H4 (cell line): ENCODE measurements around the gene GCH1. TPM values are rescaled to one million over a fixed set of nuclear protein-coding genes. Genes with fewer than 3 reads are reported as not detected.
"Not testable (repeated sequence)": the region's sequence is repeated elsewhere in the genome, so short reads cannot be mapped to it uniquely, and the experiment has no call there.

ENCODE experiments used
- DNase-seq: peaks from one replicate; pipeline ENCODE4 v3.0.0-alpha.2; 2015; ENCODE audit warnings: low spot score
- total RNA-seq: library from RNA; depleted of rRNA; stranded (reverse); fragments of >200 nt; shearing (Covaris generic); gene quantifications from 2 replicates; pipeline ENCODE4 v1.2.3, GENCODE V29; 2014; rRNA removed

Gene GCH1, protein sequence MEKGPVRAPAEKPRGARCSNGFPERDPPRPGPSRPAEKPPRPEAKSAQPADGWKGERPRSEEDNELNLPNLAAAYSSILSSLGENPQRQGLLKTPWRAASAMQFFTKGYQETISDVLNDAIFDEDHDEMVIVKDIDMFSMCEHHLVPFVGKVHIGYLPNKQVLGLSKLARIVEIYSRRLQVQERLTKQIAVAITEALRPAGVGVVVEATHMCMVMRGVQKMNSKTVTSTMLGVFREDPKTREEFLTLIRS
- total RNA-seq, result 3.5 and 4.6 TPM in 2 replicates

DNA sequence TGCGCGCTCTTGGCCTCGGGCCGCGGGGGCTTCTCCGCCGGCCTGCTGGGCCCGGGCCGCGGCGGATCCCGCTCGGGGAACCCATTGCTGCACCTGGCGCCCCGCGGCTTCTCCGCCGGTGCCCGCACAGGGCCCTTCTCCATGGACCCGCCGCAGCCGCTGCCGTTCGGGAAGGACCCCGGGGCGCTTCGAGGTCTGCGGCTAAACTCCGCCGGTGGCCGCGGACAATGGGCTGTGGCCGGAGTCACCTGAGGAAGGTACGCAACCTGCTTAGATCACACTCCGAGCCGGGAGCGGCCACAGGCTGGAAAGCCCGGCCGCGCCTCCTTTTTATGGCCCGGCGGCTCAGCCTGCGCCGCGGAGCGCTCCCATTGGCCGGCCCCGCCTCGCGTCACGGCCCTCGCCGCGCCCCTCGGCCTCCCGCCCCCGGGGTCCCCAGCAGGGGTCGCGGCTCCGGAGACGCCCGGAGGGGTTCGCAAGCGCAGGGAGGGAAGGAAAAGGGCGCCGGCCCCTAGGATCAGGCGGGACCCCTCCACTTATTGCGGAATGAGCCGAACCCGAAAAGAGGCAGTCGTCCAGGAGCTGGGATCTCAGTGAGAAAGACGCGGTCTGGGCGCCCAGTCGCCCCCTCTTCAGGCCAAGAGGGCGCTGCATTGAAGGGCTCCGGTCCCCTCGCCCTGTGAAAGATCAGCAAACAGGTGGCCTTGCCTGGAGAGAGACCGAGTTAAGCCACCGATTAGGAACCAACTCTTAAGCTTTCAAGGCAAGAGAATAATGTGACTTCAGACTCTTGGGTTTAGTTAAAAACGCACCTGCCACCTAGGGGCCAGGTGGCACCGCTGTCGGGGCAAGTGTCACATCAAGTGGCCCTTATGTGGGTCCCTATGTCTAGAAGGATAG is at the start of gene GCH1:
Gene GCH1, minus strand, starts transcription at position 306 of the 900 bp plus-strand sequence. Its CDS starts 163 bp downstream, at position 143.
- peak; percentile 38 for DNase-seq

DNA sequence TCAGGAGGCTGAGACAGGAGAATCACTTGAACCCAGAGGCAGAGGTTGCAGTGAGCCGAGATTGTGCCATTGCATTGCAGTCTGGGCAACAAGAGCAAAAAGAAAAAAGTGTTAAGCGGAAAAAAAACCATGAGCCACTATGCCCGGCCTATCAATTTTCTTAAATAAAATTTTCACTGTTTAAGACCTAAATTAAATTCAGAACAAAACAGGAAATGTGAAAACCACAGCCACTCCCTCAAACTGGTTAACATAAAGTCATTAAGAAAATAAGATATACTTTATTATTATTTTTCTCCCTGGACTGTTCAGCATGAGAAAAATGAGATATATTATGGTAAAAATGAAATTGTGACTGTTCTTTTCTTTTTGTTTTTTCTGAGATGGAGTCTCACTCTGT is 44.6 kb upstream of the GCH1 start:
- no peak for DNase-seq

DNA sequence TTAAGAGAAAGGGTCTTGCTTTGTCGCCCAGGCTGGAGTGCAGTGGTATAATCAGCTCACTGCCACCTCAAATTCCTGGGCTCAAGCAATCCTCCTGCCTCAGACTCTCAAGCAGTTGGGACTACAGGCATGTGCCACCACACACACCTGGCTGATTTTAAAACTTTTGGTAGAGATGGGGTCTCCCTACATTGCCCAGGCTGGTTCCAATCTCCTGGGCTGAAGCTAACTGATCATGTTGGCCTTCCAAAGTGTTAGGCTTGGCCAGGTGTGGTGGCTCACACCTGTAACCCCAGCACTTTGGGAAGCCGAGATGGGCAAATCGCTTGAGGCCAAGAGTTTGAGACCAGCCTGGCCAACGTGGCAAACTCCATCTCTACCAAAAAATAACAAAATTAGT is 43.9 kb upstream of the GCH1 start:
- no peak for DNase-seq

DNA sequence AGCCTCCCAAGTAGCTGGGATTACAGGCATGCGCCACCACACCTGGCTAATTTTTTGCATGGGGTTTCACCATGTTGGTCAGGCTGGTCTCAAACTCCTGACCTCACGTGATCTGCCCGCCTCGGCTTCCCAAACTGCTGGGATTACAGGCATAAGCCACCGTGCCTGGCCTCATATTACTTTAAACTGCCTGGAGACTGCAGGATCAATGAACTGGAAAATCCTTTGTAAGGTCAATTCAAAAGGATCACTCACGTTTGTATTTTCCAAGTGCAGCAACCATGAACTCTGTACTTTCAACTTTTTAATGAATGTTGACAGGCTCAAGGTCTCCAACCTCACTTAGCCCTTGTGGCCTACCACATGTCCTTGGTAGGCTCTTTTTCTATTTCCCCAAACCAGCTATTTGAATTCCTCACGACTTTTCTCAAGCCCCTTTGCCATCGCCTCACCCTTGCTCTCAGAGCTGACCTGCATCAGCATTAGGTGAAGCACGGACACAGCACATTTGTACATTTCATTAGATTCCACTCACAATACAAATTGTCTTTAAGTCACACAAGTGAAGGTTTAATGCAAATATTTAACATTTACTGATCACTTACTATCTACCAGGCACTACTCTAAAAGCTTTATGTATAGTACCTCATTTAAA is 42.2 kb upstream of the GCH1 start:
- no peak for DNase-seq

DNA sequence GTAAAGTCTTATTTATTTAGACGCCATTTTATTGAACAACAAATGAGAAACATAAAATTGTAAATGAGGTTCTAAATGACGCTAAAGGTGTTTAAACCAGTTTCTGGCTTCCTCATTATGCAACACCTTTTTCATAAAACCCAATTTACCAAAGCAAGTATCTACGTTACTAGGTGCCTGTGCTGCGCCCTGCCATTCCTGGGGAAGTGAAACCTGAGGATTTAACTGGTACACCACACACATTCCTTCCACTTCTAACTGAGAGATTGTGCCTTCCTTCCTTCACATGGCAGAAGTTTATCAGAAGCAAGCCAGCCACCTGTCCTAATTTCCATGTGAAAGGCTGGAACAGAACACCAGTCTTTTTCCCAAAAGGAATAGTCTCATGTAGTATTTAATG is 40.3 kb upstream of the GCH1 start:
- DNase-seq, result no peak

DNA sequence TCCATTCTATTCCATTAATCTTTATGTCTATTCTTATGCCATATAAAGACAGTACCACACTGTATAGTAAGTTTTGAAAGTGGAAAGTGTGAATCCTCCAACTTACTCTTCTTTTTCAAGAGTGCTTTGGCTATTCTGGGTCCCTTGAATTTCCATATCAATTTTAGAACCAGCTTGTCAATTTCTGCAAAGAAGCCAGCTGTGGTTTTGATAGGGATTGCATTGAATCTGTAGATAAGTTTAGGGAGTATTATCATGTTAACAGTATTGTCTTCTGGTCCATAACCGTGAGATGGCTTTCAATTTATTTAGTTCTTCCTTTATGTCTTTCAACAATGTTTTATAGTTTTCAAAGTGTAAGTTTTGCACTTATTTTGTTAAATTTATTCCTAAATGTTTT is 34.2 kb upstream of the GCH1 start:
- DNase-seq, result no peak

DNA sequence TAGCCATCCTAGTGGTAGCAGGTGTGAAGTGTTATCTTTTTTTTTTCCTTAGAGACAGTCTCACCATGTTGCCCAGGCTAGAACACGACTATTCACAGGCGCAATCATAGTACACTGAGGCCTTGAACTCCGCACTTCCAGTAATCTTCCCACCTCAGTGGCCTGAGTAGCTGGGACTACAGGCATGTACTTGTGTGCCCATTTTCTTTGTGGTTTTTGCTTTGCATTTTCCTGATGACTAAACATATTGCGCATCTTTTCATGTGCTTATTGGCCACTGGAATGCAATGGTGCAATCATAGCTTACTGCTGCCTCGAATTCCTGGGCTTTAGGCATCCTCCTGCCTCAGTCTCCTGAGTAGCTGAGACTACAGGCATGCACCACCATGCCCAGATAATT is 33.3 kb upstream of the GCH1 start:
- no peak for DNase-seq

DNA sequence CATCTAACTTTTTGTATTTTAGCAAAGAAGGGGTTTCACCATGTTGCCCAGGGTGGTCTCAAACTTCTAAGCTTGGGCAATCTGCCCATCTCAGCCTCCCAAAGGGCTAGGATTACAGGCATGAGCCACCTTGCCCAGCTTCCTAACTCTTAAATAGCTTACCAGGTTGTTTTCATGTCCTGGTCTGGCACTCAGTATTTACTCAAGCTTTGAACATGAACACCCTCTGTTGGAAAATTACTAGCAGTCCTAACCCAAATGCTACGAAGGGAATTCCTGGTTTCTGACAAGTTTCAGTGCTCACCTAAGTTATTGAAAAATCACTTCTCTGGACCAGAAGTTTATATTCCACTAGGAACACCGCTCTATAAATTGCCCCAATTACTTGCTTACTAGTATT is 32.5 kb upstream of the GCH1 start:
- no peak for DNase-seq

DNA sequence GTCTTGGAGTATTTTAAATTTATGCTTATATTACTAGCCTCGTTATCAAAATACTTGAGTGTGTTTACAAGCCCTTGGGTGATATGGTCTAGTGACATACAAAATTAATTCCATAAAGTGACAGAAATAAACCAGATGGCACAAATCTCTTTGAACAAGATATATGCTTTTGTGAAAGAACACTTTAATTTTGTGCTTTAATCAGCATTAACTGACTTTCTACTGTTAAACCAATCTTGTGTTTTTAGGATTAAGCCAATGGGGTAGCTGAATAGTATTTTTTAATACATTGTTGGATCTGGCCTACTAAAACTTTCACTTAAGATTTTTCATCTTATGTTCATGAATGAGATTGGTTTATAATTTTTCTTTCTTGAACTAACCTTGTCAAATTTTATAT is 30.4 kb upstream of the GCH1 start:
- no peak for DNase-seq

DNA sequence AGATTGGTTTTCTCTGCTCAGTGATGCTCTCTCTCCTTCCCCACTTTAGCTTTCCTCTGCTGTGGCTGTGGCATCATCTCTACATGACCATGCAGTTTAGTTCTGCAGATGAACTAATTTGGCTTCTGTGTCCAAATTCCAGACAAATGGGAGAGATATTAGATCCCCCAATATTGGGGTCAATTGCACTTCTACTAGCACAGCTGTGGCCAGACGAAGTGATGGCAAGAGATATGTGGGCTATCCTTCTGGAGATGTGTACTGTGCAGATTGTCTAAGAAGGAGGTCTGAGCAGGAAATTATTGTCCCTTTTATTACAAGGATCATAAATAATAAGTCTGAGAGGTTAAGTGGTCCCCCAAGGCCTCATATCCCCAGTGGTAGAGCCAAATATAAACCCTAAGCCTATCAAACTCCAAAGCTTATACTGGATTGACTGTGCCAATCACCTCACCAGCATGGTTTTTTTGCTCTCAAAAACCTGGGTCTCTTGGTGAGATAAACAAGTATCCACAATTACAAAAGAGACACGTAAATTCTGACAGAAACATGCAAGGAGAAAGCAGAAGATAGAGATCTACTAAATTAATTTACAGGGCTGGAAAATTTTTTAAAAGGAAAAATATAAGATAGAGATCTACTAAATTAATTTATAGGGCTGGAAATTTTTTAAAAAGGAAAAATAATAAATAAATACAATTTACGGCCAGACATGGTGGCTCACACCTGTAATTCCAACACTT is 29.1 kb upstream of the GCH1 start:
- no peak for DNase-seq

DNA sequence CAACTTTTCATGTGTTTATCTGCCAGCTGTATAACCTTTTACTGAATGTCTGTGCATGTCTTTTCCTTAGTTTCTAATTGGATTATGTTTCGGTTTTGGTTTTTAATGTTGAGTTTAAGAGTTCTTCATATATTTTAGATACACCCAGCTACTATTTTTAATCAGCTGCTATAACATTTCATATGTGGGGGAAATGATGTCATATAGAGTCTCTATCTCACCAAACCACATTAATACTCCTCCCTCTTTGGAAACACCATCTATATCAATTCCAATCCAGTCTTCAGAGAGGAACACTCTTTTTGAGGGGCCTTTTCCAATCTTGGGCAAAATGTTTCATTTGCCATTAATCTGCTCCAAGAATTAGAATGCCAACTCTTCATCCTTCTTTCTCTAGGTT is 28.5 kb upstream of the GCH1 start:
- DNase-seq, result no peak

DNA sequence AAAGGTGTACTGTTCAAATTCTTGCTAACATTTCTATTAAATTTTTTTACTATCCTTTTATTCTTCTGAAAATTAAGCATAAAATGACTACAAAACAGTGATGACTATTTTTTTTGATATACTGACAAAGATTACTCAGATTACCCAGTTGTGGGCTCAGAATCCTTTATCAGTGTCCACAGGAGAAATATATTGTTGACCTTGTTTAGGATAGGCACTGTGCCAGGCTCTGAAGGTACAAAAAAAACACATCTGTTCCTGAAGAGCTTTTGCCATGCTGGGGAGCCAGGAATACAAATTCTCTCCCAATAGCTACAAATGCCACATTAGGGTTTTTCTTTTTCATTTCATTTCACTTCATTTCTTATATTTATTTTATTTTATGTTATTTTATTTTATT is 26.9 kb upstream of the GCH1 start:
- DNase-seq, result no peak

DNA sequence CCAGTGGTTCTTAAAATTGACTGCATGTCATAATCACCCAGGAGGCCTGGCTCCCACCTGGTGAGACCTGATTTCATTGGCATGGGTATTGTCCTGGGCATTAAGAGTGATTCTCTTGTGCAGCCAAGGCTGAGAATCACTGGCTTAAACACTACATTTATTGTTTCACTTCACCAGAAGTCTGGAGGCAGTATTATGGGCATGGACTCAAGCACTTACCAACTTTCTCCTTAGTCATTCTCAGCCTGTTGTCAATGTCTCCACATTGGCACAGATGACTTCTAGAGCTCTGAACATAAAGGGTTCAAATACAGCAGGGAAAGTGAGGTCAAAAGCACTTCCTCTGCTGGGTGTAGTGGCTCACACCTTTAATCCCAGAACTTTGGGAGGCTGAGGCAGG is 25.6 kb upstream of the GCH1 start:
- DNase-seq, result no peak

DNA sequence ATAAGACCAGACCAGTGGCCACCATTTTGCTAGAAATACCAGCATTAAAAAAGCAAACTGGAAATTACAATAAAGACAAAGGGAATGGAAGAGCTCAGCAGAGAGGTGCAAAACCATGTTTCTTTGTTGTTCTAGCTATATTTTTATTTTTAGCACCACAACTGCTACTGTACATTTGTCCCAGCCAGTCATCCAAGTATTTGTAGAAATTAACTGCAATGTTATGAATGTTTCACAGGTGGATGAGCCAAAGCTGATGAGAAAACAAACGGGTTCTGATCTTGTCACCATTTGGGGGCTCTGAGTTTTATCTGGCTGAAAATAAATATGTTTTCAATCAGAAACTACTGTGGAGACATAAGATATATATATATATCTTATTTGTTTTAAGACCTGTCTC is 24.9 kb upstream of the GCH1 start:
- DNase-seq, result no peak

DNA sequence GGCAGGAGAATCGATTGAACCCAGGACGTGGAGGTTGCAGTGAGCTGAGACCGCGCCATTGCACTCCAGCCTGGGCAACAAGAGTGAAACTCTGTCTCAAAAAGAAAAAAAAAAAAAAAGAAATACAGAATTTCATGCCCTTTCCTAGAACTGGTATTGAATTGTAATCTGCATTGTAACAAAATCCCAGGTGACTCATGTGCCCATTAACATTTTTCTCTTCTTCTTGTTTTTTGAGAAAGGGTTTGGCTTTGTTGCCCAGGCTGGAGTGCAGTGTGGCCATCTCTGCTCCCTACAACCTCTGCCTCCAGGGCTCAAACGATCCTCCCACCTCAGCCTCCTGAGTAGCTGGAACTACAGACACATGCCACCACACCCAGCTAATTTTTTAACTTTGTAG is 23.9 kb upstream of the GCH1 start:
- DNase-seq, result not testable (repeated sequence)

DNA sequence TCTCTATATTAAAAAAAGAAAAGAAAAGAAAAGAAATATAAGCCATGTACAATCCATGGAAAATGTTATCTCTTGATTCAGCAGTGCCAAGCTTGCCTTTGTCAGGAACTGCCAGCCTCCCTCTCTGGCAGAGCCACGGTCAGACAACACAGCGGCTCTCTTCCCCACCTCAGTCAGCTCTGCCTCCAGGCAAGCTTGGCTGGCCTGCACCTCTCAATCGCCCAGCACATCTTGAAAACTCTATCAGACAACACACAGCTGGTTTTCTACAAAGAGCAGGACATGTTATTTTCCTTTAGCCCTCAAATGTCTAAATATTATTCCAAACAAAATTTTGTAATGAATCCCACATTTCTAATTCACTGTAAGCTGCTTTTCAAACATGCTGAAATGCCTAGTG is 20.0 kb upstream of the GCH1 start:
- DNase-seq, result no peak

DNA sequence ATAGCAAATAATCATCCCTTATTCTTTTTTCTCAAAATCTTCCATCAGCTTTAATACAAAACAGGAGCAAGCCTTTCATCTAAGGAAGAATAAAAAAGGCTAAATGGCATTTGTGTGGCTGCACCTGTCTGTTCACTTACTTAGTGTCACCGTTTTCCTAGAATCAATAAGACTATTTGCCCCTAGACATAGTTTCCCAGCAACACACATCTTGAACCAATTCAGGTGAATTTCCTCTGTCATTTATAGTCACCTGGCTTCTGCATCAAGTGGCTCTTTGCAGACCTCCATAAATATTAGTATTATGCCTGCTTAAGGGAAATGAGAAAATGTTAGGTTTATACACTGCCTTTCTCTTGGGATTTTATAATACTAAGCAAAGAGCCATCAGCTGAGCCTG is 17.4 kb upstream of the GCH1 start:
- DNase-seq, result no peak

DNA sequence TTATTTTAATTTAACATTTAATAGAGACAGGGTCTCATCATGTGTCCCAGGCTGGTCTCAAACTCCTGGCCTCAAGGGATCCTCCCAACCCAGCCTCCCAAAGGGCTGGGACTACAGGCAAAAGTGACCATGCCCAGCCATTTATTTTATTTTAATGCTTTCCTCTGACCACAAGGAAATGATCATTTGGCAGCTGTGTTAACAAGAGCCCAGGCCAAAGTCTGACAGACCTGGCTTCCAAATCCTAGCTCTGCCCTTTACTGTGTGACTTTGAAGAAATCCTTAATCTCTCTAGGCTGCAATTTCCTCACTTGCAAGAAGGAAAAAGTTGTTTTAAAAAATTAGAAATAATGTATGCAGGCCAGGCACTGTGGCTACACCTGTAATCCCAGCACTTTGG is 16.7 kb upstream of the GCH1 start:
- DNase-seq, result no peak

DNA sequence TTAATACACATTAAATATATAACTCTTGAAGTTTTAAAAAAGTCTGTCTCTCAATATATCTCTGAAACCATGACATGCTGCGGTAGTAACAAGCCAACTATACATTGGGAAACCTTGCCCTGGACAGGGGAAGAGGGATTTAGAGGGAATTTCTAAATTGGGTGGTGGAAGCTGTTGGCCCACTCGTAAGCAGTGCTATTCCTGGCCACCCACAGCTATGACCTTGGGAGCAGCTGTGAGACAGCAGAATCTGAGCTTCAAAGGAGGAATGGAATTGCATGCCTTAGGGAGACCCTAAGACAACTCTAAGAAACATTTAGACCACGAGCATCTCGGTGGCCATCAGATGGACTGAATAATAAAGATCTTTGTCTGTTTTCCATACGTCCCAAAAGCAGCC is 15.8 kb upstream of the GCH1 start:
- no peak for DNase-seq

DNA sequence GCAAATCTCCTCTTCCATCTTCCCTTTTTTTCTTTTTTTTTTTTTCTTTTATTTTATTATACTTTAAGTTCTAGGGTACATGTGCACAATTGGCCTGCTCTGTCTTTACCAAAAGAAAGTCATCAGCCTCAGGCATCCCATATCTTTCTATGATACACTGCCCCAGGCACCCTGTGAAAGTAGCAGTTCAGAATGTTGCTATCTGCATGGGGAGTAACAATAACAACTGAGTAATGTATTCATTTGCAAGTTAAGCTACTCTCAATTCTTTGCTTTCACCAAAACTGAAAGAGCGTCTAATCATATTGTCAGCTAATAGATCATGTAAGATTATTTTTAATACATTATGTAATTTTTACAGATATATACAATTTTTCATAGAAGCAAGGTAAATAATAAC is 13.5 kb upstream of the GCH1 start:
- DNase-seq, result no peak

DNA sequence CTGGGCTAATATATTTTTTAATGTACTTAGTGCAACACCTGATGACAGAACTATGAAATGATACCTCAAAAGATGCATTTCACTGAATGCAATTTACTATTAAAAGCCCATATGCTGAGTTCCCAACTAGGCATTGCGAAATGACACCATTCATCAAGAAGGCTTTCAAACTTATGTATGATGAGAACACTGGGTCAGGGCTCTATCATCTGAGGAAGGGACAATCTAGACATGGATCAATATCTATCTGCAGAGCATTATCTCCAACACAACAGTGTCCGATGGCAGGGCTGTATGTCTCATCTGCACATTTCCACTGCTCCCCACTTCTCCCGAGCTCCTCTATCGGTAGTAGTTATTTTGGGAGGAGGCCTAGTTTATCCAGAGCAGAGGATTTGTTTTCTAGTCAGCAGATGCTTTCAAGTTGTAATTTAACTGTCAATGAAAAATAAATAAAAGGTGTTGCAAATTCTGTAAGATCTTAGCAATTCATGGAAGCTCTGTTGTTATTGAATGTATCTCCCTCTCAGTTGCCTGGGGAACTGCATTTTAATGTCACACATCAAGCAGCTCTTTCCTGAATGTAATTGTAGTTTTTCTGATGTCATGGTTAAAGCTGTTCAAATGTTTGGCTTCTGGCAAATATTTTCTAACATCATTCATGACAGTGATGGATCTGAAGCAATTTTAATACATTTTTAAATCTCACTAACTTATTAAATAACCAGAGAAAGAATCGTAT is 7.4 kb upstream of the GCH1 start:
- no peak for DNase-seq
